ENCODE measurements around the gene CFAP251. TPM values are rescaled to one million over a fixed set of nuclear protein-coding genes. Genes with fewer than 3 reads are reported as not detected.
"Not testable (repeated sequence)": the region's sequence is repeated elsewhere in the genome, so short reads cannot be mapped to it uniquely, and the experiment has no call there.

The CFAP251 gene
- total RNA-seq, 1 experiment from 2014 or later = 10.8 TPM

GRCh38 chr12:122030424-122031035 is 112.1 kb downstream of the CFAP251 start:
- in situ Hi-C loops (cut with HindIII; ENCODE audit: low pct_unique_long_range_greater_than_20kb, low sequenced_read_pairs) = no loop called here
- no peak for DNase-seq (ENCODE audit: low read depth)

- DNase-seq (ENCODE audit: low read depth) = peak; percentile 27
- in situ Hi-C loops (cut with HindIII; ENCODE audit: low pct_unique_long_range_greater_than_20kb, low sequenced_read_pairs) = no loop called here
Observed at GRCh38 chr12:122031342-122032216, 113.2 kb downstream of the CFAP251 start.

GRCh38 chr12:122032580-122032979 is 114.2 kb downstream of the CFAP251 start:
- in situ Hi-C loops (cut with HindIII; ENCODE audit: low pct_unique_long_range_greater_than_20kb, low sequenced_read_pairs) = no loop called here
- DNase-seq (ENCODE audit: low read depth) = no peak

- DNase-seq (ENCODE audit: low read depth) = no peak
- in situ Hi-C loops (cut with HindIII; ENCODE audit: low pct_unique_long_range_greater_than_20kb, low sequenced_read_pairs) = no loop called here
Observed at GRCh38 chr12:122035292-122035691, 116.9 kb downstream of the CFAP251 start.

GRCh38 chr12:122036153-122036552 is 117.8 kb downstream of the CFAP251 start:
- DNase-seq (ENCODE audit: low read depth) = no peak
- in situ Hi-C loops (cut with HindIII; ENCODE audit: low pct_unique_long_range_greater_than_20kb, low sequenced_read_pairs) = no loop called here

- in situ Hi-C loops (cut with HindIII; ENCODE audit: low pct_unique_long_range_greater_than_20kb, low sequenced_read_pairs) = no loop called here
Observed at GRCh38 chr12:122040579-122041386, 122.4 kb downstream of the CFAP251 start.

DNA sequence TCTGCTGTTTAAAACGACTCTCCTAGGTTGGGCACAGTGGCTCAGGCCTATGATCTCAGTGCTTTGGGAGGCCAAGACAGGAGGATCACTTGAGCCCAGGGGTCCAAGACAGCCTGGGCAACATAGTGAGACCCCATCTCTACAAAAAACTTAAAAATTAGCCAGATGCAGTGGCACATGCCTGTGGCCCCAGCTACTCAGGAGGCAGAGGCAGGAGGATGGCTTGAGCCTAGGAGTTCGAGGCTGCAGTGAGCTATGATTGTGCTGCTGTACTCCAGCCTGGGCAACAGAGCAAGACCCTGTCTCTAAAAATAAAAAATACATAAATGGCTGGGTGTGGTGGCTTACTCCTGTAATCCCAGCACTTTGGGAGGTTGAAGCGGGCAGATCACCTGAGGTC is 123.1 kb downstream of the CFAP251 start:
- DNase-seq (ENCODE audit: low read depth); in situ Hi-C loops (cut with HindIII; ENCODE audit: low pct_unique_long_range_greater_than_20kb, low sequenced_read_pairs): not testable (repeated sequence)

More at GRCh38 chr12:122040579-122041386, 122.4 kb downstream of the CFAP251 start:
- DNase-seq (ENCODE audit: low read depth) = peak; percentile 94

DNA sequence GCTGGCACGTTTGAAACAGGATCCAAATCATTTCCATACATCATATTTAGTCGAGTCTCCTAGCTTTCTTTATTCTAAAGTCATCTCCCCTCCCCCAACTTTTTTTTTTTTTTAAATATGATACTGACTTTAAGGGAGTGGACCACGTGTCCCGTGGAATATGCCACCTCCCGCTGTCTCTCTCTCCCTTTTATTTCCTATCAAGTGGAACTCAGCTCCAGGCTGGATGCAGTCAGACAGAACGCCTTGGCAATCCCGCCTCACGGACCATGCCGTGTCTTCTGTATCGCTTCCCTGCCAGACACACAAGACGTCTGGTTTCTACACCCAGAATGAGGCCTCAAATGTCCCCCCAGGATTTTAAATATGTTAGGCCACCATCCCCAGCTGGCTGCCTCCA is 124.5 kb downstream of the CFAP251 start:
- peak; percentile 34 for DNase-seq (ENCODE audit: low read depth)
- in situ Hi-C loops (cut with HindIII; ENCODE audit: low pct_unique_long_range_greater_than_20kb, low sequenced_read_pairs) = no loop called here

- in situ Hi-C loops (cut with HindIII; ENCODE audit: low pct_unique_long_range_greater_than_20kb, low sequenced_read_pairs) = no loop called here
- no peak for DNase-seq (ENCODE audit: low read depth)
Observed at GRCh38 chr12:122043476-122043875, 125.1 kb downstream of the CFAP251 start.

DNA sequence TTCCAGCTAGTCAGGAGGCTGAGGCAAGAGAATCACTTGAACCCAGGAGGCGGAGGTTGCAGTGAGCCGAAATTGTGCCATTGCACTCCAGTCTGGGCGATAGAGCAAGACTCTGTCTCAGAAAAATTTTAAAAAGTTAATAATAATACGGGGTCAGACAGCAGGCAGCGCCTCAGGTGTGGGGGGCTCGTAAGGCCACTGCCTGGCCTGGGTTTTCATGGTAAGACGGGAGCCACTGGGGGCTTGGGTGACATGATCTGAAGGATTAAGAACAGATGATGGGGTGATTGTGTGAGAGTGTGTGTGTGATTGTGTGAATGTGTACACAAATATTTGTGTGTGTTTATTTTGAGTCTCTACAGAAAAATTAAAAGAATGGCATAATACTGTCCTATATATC is 126.9 kb downstream of the CFAP251 start:
- in situ Hi-C loops (cut with HindIII; ENCODE audit: low pct_unique_long_range_greater_than_20kb, low sequenced_read_pairs) = no loop called here
- no peak for DNase-seq (ENCODE audit: low read depth)

DNA sequence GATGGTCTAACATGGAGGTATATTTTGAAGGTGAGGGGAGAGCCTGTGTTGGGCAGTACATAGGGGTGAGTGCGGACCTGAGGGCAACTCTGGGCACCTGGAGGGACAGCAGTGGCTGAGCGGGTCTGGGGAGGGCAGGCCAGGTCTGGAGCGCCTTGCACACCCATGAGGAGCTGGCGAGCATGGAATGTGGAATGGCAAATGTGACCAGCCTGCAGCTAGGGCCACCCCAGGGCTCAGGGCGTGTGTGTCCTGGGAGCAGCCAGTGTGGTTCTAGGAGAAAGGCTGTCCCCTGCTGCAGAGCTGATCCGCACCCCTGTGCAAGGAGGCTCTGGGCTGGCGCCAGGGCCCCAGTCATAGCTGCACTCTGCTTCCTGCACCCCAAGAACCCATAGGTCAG is 127.8 kb downstream of the CFAP251 start:
- in situ Hi-C loops (cut with HindIII; ENCODE audit: low pct_unique_long_range_greater_than_20kb, low sequenced_read_pairs) = no loop called here
- DNase-seq (ENCODE audit: low read depth) = no peak

- in situ Hi-C loops (cut with HindIII; ENCODE audit: low pct_unique_long_range_greater_than_20kb, low sequenced_read_pairs) = no loop called here
- DNase-seq (ENCODE audit: low read depth) = no peak
Observed at GRCh38 chr12:122048151-122048550, 129.8 kb downstream of the CFAP251 start.

DNA sequence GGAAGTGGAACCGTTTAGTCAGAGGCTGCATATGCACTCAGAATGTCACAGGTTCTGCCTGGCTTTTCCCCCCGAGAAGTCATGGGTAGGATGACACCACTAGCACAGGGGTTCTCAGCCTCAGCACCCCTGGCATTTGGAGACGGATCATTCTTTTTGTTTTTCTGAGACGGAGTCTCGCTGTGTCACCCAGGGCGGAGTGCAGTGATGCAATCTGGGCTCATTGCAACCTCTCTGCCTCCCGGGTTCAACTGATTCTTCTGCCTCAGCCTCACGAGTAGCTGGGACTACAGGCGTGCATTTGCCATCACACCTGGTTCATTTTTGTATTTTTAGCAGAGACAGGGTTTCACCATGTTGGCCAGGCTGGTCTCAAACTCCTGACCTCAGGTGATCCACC is 131.4 kb downstream of the CFAP251 start:
- DNase-seq (ENCODE audit: low read depth) = no peak
- in situ Hi-C loops (cut with HindIII; ENCODE audit: low pct_unique_long_range_greater_than_20kb, low sequenced_read_pairs) = no loop called here

GRCh38 chr12:122050706-122051105 is 132.3 kb downstream of the CFAP251 start:
- DNase-seq (ENCODE audit: low read depth) = no peak
- in situ Hi-C loops (cut with HindIII; ENCODE audit: low pct_unique_long_range_greater_than_20kb, low sequenced_read_pairs) = no loop called here

DNA sequence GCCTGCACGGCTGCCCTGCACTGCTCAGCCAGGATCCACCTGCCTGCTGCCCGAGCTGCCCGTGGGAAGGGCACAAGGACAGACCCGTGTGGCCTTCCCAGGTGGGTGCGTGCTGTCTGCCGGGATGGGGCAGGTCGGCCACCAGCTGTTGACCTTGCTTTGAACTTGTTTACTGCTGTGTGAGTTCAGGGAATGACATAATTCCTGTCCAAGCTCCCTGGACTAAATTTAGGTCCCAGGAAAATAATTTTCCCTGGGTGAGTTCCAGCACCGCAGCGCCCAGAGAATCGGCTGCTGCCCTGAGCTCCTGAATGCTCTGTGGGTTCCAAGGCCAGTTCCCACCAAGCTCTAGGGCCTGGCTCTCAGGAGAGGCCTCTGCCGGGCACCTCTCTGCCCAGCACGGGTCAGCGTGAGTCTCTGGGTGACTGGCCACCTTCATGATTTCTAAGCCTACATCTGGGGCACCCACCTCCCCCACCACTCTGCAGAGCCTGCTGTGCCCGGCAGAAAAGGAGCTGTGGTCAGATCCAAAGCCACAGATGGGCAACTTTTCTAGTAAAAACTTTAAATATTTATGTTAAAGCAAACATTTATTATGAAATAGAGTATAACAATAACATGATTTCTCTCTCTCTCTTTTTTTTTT is 133.0 kb downstream of the CFAP251 start:
- no peak for DNase-seq (ENCODE audit: low read depth)
- in situ Hi-C loops (cut with HindIII; ENCODE audit: low pct_unique_long_range_greater_than_20kb, low sequenced_read_pairs) = no loop called here

DNA sequence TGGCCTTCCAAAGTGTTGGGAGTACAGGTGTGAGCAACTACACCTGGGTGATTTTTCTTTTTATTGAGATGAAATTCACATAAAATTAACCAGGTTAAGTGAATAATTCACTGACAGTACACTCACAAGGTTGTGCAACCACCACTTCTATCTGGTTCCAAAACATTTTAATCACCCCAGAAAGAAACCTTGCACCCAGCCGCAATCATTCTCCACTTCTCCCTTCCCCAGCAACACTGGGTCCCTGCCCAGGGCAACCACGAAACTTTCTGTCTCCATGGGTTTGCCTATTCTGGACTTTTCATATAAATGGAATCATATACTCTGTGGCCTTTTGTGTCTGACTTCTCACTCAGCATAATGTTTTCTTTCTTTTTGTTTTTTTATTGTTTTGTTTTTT is 133.9 kb downstream of the CFAP251 start:
- in situ Hi-C loops (cut with HindIII; ENCODE audit: low pct_unique_long_range_greater_than_20kb, low sequenced_read_pairs) = no loop called here
- no peak for DNase-seq (ENCODE audit: low read depth)

Data from Caki2 (cell line).